IMR-90 (cell line): ENCODE data around the gene SEMA6A. TPM values are rescaled to one million over a fixed set of nuclear protein-coding genes. Genes with fewer than 3 reads are reported as not detected.

Experiments
- ATAC-seq: fragments of 200-7000 bp; cut with Tn5 transposase; 2 replicates; pipeline ENCODE4 v1.9.1; 2020; ENCODE audit warnings: low read depth, mild to moderate bottlenecking, moderate library complexity
- BruUV-seq: library from RNA; stranded (reverse); fragments of 400-500 nt; replicated peaks from 2 replicates; lab custom pipeline; 2021; lab: Mats Ljungman, UMichigan
- CTCF ChIA-PET: fragments of 300-600 bp; formaldehyde crosslinking; extraction: SDS; loops from one replicate; lab custom pipeline; 2021; ENCODE audit warnings: antibody characterized with exemption; lab: Yijun Ruan, JAX
- POLR2A ChIA-PET: fragments of 300-600 bp; sonication (Branson Sonifier 250); formaldehyde crosslinking; loops from one replicate; lab custom pipeline; 2022; ENCODE audit warnings: antibody characterized with exemption; ENCODE audit not compliant: unreplicated experiment; lab: Charles Lee
- DNase-seq: peaks from one replicate; pipeline ENCODE4 v3.0.0; 2013
- H2AFZ ChIP-seq: replicated peaks from 2 replicates; pipeline ENCODE3; 2013; ENCODE audit warnings: low read length, mild to moderate bottlenecking; ENCODE audit not compliant: poor library complexity
- H2AK5ac ChIP-seq: 2 replicates; pipeline ENCODE4 v1.6.1; 2013; ENCODE audit warnings: low read depth, low read length, inconsistent platforms
- H2AK9ac ChIP-seq: replicated peaks from 2 replicates; pipeline ENCODE3; 2013; ENCODE audit warnings: mild to moderate bottlenecking, low read depth, low read length, moderate library complexity; ENCODE audit not compliant: poor library complexity
- H2BK120ac ChIP-seq: 2 replicates; pipeline ENCODE4 v1.6.1; 2013; ENCODE audit warnings: low read depth, low read length, inconsistent platforms
- H2BK15ac ChIP-seq: 3 replicates; pipeline ENCODE4 v1.6.1; 2013; ENCODE audit warnings: low read depth, low read length, inconsistent platforms
- H2BK20ac ChIP-seq: 2 replicates; pipeline ENCODE4 v1.6.1; 2013; ENCODE audit warnings: low read depth, mild to moderate bottlenecking, inconsistent platforms, low read length, moderate library complexity
- H2BK5ac ChIP-seq: 2 replicates; pipeline ENCODE4 v1.6.1; 2013; ENCODE audit warnings: mild to moderate bottlenecking, low read depth, low read length, inconsistent platforms; ENCODE audit not compliant: poor library complexity, severe bottlenecking
- H3K14ac ChIP-seq: replicated peaks from 2 replicates; pipeline ENCODE4 v1.6.1; 2013; ENCODE audit warnings: low read depth, low read length, inconsistent platforms
- H3K18ac ChIP-seq: 2 replicates; pipeline ENCODE4 v1.6.1; 2013; ENCODE audit warnings: low read depth, low read length, control low read depth
- H3K23ac ChIP-seq: 2 replicates; pipeline ENCODE4 v1.6.1; 2013; ENCODE audit warnings: low read depth, low read length, inconsistent platforms
- H3K27ac ChIP-seq: 2 replicates; pipeline ENCODE4 v1.5.1; 2013; ENCODE audit warnings: mild to moderate bottlenecking, control low read depth, low read length; ENCODE audit not compliant: insufficient read depth
- H3K27me3 ChIP-seq: 2 replicates; pipeline ENCODE4 v1.6.1; 2013; ENCODE audit warnings: low read length; ENCODE audit not compliant: control insufficient read depth, insufficient read depth
- H3K36me3 ChIP-seq: 2 replicates; pipeline ENCODE4 v1.6.1; 2013; ENCODE audit warnings: low read length, mixed read lengths; ENCODE audit not compliant: control insufficient read depth, insufficient read depth
- H3K4ac ChIP-seq: 2 replicates; pipeline ENCODE4 v1.6.1; 2013; ENCODE audit warnings: low read depth, low read length, inconsistent platforms
- H3K4me1 ChIP-seq: 2 replicates; pipeline ENCODE4 v1.6.1; 2013; ENCODE audit warnings: low read length, mixed read lengths; ENCODE audit not compliant: control insufficient read depth, insufficient read depth
- H3K4me2 ChIP-seq: 2 replicates; pipeline ENCODE4 v1.6.1; 2013; ENCODE audit warnings: low read depth, mild to moderate bottlenecking, control low read depth, low read length, moderate library complexity
- H3K4me3 ChIP-seq: 2 replicates; pipeline ENCODE4 v1.5.1; 2013; ENCODE audit warnings: low read depth, mild to moderate bottlenecking, control low read depth, low read length, moderate library complexity; ENCODE audit not compliant: insufficient read depth
- H3K56ac ChIP-seq: 2 replicates; pipeline ENCODE4 v1.6.1; 2013; ENCODE audit warnings: low read length, inconsistent platforms; ENCODE audit not compliant: insufficient read depth; ENCODE audit errors: extremely low read depth
- H3K79me1 ChIP-seq, 2 experiments: 2 replicates each; pipeline ENCODE4 v1.6.1; 2013; ENCODE audit warnings: low read length in 2 of 2, inconsistent platforms in 1 of 2, low read depth in 1 of 2
- H3K9ac ChIP-seq: 2 replicates; pipeline ENCODE4 v1.6.1; 2013; ENCODE audit warnings: low read depth, low read length, control low read depth
- H3K9me1 ChIP-seq: 2 replicates; pipeline ENCODE4 v1.6.1; 2013; ENCODE audit warnings: low read length, inconsistent platforms; ENCODE audit not compliant: insufficient read depth
- H3K9me3 ChIP-seq: 2 replicates; pipeline ENCODE4 v1.6.1; 2013; ENCODE audit warnings: low read length; ENCODE audit not compliant: control insufficient read depth, insufficient read depth
- H4K20me1 ChIP-seq: 2 replicates; pipeline ENCODE4 v1.6.1; 2013; ENCODE audit warnings: low read length, inconsistent platforms; ENCODE audit not compliant: insufficient read depth
- H4K5ac ChIP-seq: 2 replicates; pipeline ENCODE4 v1.6.1; 2013; ENCODE audit warnings: mild to moderate bottlenecking, low read depth, low read length, control low read depth
- H4K8ac ChIP-seq, 2 experiments: 2 replicates each; pipeline ENCODE4 v1.6.1; 2013; ENCODE audit warnings: low read depth in 2 of 2, low read length in 2 of 2, control low read depth in 1 of 2, inconsistent platforms in 1 of 2
- H4K91ac ChIP-seq: 2 replicates; pipeline ENCODE4 v1.6.1; 2013; ENCODE audit warnings: low read depth, low read length, inconsistent platforms; ENCODE audit not compliant: insufficient read depth
- FOS ChIP-seq: fragments of 150-350 bp; IDR thresholded peaks from 2 replicates; pipeline ENCODE4 v1.6.1; 2016; ENCODE audit warnings: low read depth, low read length
- MAFK ChIP-seq: IDR thresholded peaks from 2 replicates; pipeline ENCODE4 v1.6.1; 2012; ENCODE audit warnings: low read depth, low read length, improper control_type of control experiment
- MAZ ChIP-seq: IDR thresholded peaks from 2 replicates; pipeline ENCODE4 v1.6.1; 2012; ENCODE audit warnings: low read depth, mild to moderate bottlenecking, low read length, improper control_type of control experiment, moderate library complexity, borderline replicate concordance
- MXI1 ChIP-seq: IDR thresholded peaks from 2 replicates; pipeline ENCODE4 v1.6.1; 2012; ENCODE audit warnings: low read depth, mild to moderate bottlenecking, low read length, moderate library complexity, borderline replicate concordance
- NFE2L2 ChIP-seq: fragments of 150-350 bp; IDR thresholded peaks from 2 replicates; pipeline ENCODE4 v1.6.1; 2016; ENCODE audit warnings: low read depth, mild to moderate bottlenecking, low read length
- RFX5 ChIP-seq: IDR thresholded peaks from 2 replicates; pipeline ENCODE4 v1.8.0; 2012; ENCODE audit warnings: low read depth, mild to moderate bottlenecking, low read length, moderate library complexity
- WGBS, 2 experiments: methylation state at CpG; one replicate each; pipeline versions ENCODE4 v1.1.5 to v1.1.7; 2013; ENCODE audit warnings: missing lambda C conversion rate in 2 of 2; ENCODE audit not compliant: insufficient read length in 1 of 2; ENCODE audit errors: extremely low coverage in 2 of 2; 5-methylcytosine and 5-hydroxymethylcytosine counted together
- dilution Hi-C: fragments of 300-500 bp; cut with HindIII; formaldehyde crosslinking; loops from one replicate; pipeline ENCODE4 v1.14.3; 2018; ENCODE audit warnings: low sequenced_read_pairs; ENCODE audit not compliant: unreplicated experiment
- in situ Hi-C: fragments of 300-500 bp; cut with MboI; formaldehyde crosslinking; loops from 3 replicates; pipeline ENCODE4 v1.14.3; 2019; ENCODE audit warnings: low sequenced_read_pairs, inconsistent platforms, mixed read lengths
- intact Hi-C: fragments of 100-400 bp; cut with micrococcal nuclease; formaldehyde crosslinking; loops from 2 replicates; pipeline ENCODE4 v1.10.0; 2022
- polyA plus RNA-seq, 3 experiments: library from polyadenylated mRNA; depleted of rRNA; stranded (reverse); fragments of >200 nt; gene quantifications; 2 replicates each; pipeline ENCODE4 v1.2.3, GENCODE V29; 2012; ENCODE audit warnings: low replicate concordance in 1 of 3
- total RNA-seq: library from RNA; depleted of rRNA; stranded (reverse); fragments of >200 nt; gene quantifications from 2 replicates; pipeline ENCODE4 v1.2.3, GENCODE V29; 2012
- TF ChIP-seq, protein P1 (sequence below): fragments of 150-350 bp; IDR thresholded peaks from 2 replicates; pipeline ENCODE4 v1.6.1; 2017; ENCODE audit warnings: mild to moderate bottlenecking, antibody characterized with exemption, low read length, low read depth
- TF ChIP-seq, protein P2 (sequence below): conservative IDR thresholded peaks from 2 replicates; pipeline ENCODE4 v1.5.1; 2012; ENCODE audit warnings: mild to moderate bottlenecking, low read depth, low read length, improper control_type of control experiment

SEMA6A gene
- total and polyA plus RNA-seq, 2 of the 4 experiments (the other 2 are of a cell fraction), result 0.27 to 0.36 TPM

DNA sequence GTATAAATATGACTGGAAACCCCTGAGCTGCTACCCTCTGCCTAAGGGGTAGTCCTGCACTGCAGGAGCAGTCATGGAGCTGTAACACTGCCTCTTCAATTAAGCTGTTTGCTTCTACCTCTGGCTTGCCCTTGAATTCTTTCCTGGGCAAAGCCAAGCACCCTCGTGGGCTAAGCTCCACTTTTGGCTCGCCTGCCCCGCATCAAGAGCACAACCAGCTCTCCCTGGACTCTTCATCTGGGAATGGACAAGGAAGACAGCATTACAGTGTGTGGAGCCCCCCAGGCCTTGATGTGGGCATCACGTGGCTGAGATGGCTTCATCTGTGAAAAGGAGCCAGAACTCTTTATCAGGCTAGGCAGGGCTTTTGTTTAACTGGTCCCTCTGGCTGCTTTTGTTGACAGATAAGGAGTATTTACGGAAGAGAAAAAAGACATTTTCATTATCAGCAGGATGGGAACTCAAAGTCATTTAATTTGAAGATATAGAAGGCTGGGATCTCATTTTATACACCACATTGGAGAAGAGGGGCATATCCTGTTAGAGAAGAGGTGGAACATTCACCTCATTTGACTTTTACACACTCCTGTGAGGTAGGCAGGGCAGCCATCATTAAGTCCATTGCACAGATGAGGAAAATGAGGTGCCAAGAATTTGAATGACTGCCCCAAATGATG, 137.8 kb downstream of the SEMA6A start:
- Histone ChIP-seq H2BK20ac (no peak overlapping the region), H3K79me1 (no peaks in the 10 kb centered on the region), H3K27me3 (no peaks in the 10 kb centered on the region; the same call in none of the 2 replicates), H2AFZ (no peak overlapping the region), H2AK5ac (no peak overlapping the region), H3K9me3 (no peaks in the 10 kb centered on the region), H4K5ac (no peak overlapping the region), H3K23ac (no peak overlapping the region), H3K9me1 (no peaks in the 10 kb centered on the region), H3K9ac (no peak overlapping the region), H3K4me2 (no peak overlapping the region), H4K20me1 (no peaks in the 10 kb centered on the region), H2BK15ac (no peak overlapping the region), H3K4ac (no peak overlapping the region), H2BK5ac (no peak overlapping the region), H4K91ac (no peak overlapping the region), H3K36me3 (no peaks in the 10 kb centered on the region), H2AK9ac (no peak overlapping the region), H3K4me3 (no peak overlapping the region), H3K18ac (no peak overlapping the region), H3K4me1 (no peaks in the 10 kb centered on the region), H3K14ac (no peak overlapping the region), H2BK120ac (no peak overlapping the region), H3K27ac (no peak overlapping the region), H4K8ac (no peak overlapping the region), H3K56ac (no peak overlapping the region)
- ATAC-seq (no peak), DNase-seq (no peak)
- dilution Hi-C loops, result no loop called here
- no TSS peak for BruUV-seq
- POLR2A ChIA-PET, result no interaction called here
- intact Hi-C loops, result no loop called here
- in situ Hi-C loops, result no loop called here
- CTCF ChIA-PET, result no interaction called here
- 89% methylated on average over 3 of the region's 5 CpGs; no CpG with 5 or more reads in 1 of the 2 experiments for WGBS, 2 experiments
- TF ChIP-seq, protein P1, sequence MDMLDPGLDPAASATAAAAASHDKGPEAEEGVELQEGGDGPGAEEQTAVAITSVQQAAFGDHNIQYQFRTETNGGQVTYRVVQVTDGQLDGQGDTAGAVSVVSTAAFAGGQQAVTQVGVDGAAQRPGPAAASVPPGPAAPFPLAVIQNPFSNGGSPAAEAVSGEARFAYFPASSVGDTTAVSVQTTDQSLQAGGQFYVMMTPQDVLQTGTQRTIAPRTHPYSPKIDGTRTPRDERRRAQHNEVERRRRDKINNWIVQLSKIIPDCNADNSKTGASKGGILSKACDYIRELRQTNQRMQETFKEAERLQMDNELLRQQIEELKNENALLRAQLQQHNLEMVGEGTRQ, result no peak
- TF ChIP-seq FOS (no peak), MAFK (no peak), RFX5 (no peak), MAZ (no peak), MXI1 (no peak), NFE2L2 (no peak)
- TF ChIP-seq, protein P2, sequence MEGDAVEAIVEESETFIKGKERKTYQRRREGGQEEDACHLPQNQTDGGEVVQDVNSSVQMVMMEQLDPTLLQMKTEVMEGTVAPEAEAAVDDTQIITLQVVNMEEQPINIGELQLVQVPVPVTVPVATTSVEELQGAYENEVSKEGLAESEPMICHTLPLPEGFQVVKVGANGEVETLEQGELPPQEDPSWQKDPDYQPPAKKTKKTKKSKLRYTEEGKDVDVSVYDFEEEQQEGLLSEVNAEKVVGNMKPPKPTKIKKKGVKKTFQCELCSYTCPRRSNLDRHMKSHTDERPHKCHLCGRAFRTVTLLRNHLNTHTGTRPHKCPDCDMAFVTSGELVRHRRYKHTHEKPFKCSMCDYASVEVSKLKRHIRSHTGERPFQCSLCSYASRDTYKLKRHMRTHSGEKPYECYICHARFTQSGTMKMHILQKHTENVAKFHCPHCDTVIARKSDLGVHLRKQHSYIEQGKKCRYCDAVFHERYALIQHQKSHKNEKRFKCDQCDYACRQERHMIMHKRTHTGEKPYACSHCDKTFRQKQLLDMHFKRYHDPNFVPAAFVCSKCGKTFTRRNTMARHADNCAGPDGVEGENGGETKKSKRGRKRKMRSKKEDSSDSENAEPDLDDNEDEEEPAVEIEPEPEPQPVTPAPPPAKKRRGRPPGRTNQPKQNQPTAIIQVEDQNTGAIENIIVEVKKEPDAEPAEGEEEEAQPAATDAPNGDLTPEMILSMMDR, result no peak
